WTC11 (cell line): Measurements from ENCODE around the gene PPDPF.

Experiments
- ATF2 ChIP-seq: sonication (generic); formaldehyde crosslinking; IDR thresholded peaks from 2 replicates; pipeline ENCODE4 v1.8.1; 2022; ENCODE audit warnings: low read depth, missing genetic modification reagents, borderline replicate concordance
- CREB1 ChIP-seq: sonication (generic); formaldehyde crosslinking; IDR thresholded peaks from 2 replicates; pipeline ENCODE4 v1.8.0; 2023; ENCODE audit warnings: mild to moderate bottlenecking, missing genetic modification reagents
- CTCF ChIP-seq: fragments of 200-600 bp; IDR thresholded peaks from 2 replicates; pipeline ENCODE4 v1.8.0; 2022; ENCODE audit warnings: antibody characterized with exemption
- E2F1 ChIP-seq: sonication (generic); formaldehyde crosslinking; IDR thresholded peaks from 2 replicates; pipeline ENCODE4 v1.8.0; 2022; ENCODE audit warnings: mild to moderate bottlenecking, missing genetic modification reagents
- FOXJ3 ChIP-seq: sonication (generic); formaldehyde crosslinking; IDR thresholded peaks from 2 replicates; pipeline ENCODE4 v1.9.0; 2021; ENCODE audit warnings: missing genetic modification reagents, mild to moderate bottlenecking, borderline replicate concordance
- FOXP4 ChIP-seq: sonication (generic); formaldehyde crosslinking; IDR thresholded peaks from 2 replicates; pipeline ENCODE4 v1.8.0; 2022; ENCODE audit warnings: mild to moderate bottlenecking, missing genetic modification reagents
- NFYB ChIP-seq: sonication (generic); formaldehyde crosslinking; conservative IDR thresholded peaks from 2 replicates; pipeline ENCODE4 v1.8.0; 2022; ENCODE audit warnings: low read depth, missing genetic modification reagents
- PRDM15 ChIP-seq: sonication (generic); formaldehyde crosslinking; IDR thresholded peaks from 2 replicates; pipeline ENCODE4 v1.8.0; 2022; ENCODE audit warnings: missing genetic modification reagents
- RELA ChIP-seq: sonication (generic); formaldehyde crosslinking; IDR thresholded peaks from 2 replicates; pipeline ENCODE4 v1.8.1; 2022; ENCODE audit warnings: missing genetic modification reagents, mild to moderate bottlenecking, borderline replicate concordance
- SP1 ChIP-seq: sonication (generic); formaldehyde crosslinking; conservative IDR thresholded peaks from 2 replicates; pipeline ENCODE4 v1.8.1; 2022; ENCODE audit warnings: missing genetic modification reagents
- TEAD4 ChIP-seq: sonication (generic); formaldehyde crosslinking; IDR thresholded peaks from 2 replicates; pipeline ENCODE4 v1.8.0; 2022; ENCODE audit warnings: mild to moderate bottlenecking, missing genetic modification reagents
- TP53 ChIP-seq: sonication (generic); formaldehyde crosslinking; IDR thresholded peaks from 2 replicates; pipeline ENCODE4 v1.8.1; 2023; ENCODE audit warnings: mild to moderate bottlenecking, missing genetic modification reagents
- ZNF121 ChIP-seq: sonication (generic); formaldehyde crosslinking; IDR thresholded peaks from 2 replicates; pipeline ENCODE4 v1.8.0; 2023; ENCODE audit warnings: missing genetic modification reagents
- ZSCAN18 ChIP-seq: fragments of 250-450 bp; sonication (Bioruptor Pico); IDR thresholded peaks from 2 replicates; pipeline ENCODE4 v2.1.2; 2022; ENCODE audit warnings: mild to moderate bottlenecking, moderate library complexity

- TF ChIP-seq CTCF, result no peak
- no peak for TF ChIP-seq FOXJ3
- TF ChIP-seq TEAD4 (CRISPR knock-in tag), result no peak
- TF ChIP-seq PRDM15 (CRISPR knock-in tag), result no peak
- no peak for TF ChIP-seq SP1 (CRISPR knock-in tag)
- TF ChIP-seq NFYB (CRISPR knock-in tag), result no peak
- TF ChIP-seq E2F1 (CRISPR knock-in tag), result no peak
- TF ChIP-seq RELA (CRISPR knock-in tag), result no peak
- no peak for TF ChIP-seq TP53 (CRISPR knock-in tag)
- TF ChIP-seq FOXP4, result no peak
- no peak for TF ChIP-seq CREB1 (CRISPR knock-in tag)
- no peak for TF ChIP-seq ZSCAN18 (CRISPR knock-in tag)
- no peak for TF ChIP-seq ZNF121 (CRISPR knock-in tag)
- TF ChIP-seq ATF2, result no peak
Observed at GRCh38 chr20:63546956-63547724, 26.6 kb downstream of the PPDPF start.
